NOMO-1 treated with dmso at 0.1 percent for 144 hours (cell line): Measurements from ENCODE around the gene KCND2.
"Not testable (repeated sequence)": the region's sequence is repeated elsewhere in the genome, so short reads cannot be mapped to it uniquely, and the experiment has no call there.

ENCODE experiments used
- DNase-seq: peaks from one replicate; lab custom pipeline; 2025; ENCODE audit not compliant: unreplicated experiment; lab: John Stamatoyannopoulos, UW

KCND2 gene

DNA sequence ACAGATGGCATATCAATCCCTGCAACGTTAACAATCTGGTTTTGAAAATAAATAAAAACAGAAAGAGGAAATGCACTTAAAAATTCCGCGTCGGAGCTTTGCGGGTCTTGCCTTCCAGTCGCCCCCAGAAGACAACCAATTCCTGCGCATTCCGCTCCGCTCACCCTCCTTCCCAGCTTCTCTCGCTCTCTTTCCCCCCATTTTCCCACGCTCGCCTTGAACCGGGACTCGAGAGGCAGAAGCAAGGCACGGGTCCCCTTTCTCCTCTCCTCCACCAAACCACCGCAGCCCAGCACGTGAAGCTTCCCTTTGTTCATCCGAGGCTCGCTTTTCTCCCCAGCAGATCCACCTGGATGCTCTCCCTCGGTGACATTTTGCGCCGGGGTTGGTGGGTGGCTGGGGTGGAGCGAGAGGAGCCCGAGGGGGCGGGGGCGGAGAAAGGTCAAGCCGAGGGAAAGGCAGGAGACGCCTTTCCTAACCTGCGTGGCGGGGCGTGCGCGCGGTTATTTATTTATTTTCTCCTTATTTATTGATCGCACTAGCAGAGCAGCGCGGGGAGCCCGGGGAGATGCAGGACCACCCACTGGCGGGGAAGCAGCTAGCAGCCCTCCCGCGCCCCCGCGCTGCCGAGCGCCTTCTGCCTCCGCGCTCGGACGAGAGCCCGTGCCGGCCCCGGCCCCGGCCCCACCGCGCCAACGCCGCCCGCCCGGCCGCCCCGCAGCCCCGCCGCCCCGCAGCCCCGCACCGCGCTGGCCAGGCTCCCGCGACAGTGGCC is at the start of gene KCND2:
Gene KCND2 (plus strand): TSS at position 475 of the 775 bp plus-strand sequence.
- no peak for DNase-seq

GRCh38 chr7:120226188-120226587 is 46.8 kb upstream of the KCND2 start:
- DNase-seq, result no peak

DNA sequence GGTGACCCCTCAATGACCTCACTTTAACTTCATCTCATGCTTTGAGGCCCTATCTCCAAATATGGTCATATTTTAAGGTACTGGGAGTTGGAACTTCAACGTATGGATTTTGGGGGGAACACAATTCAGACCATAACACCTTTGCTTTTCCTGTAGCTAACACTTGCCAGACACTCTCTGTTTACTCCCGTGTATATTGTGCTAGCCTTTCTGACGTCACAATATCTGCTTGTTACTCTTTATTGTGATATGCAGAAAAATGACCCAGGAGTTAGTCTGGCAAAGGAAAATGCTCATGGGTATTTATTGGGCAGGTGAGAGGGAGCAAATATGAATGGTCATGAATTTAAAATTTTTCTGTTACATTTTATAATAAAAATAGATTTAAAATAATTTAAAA is 45.7 kb upstream of the KCND2 start:
- DNase-seq, result no peak

DNA sequence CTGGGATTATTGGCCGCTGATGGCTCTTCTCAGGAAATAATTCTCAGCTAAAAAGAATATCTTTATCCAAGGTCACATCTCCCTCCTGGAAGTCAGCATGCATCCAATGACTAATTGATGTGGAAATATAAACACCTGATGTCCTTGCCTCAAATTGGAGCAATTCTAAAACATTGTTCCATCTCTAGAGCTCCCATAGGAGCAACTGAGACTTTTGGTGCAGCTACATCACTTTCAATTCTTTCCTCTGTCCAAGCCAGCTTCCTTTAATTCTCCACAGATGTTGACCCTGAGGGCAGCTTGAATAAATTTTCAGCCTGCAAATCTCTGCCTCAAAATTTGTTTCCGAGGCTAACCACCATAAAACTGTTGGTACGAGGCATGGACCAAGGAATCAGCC is 43.9 kb upstream of the KCND2 start:
- DNase-seq, result no peak

DNA sequence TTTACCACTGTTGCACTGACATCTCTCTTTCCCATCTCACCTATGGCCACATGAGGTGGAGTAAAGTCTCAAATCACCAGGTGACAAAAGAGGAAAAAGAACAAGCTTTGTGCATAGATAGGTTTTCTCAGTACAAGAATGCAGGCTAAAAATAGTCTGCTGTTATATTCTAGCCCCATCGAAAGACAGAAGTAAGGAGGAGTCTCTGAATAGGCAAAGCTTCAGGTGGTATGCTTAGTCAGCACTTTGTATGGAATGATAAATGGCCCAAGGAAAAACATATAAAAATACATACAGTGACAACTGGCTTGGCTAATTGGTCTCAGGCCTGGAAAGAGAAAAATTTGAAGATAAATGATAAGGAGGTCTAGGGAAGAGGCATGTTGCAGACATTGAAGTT is 39.6 kb upstream of the KCND2 start:
- DNase-seq, result no peak

- DNase-seq, result not testable (repeated sequence)
Observed at GRCh38 chr7:120240350-120240749, 32.6 kb upstream of the KCND2 start.

DNA sequence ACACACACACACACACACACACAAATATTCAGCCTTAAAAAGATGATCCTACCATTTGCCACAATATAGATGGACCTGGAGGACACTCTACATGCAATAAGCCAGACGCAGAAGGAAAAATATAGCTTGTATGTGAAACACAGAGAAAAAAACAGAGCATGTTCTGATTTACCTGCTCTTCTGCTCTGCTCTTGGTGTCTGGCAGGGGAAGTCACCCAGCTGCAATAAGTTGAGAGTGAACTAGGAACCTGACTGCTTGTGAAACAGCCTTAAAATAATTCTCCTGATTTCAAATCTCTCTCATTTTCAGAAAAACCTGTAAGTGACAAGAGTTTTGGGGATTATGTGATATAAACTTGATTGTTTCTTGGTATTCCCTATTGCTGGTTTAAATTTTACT is 31.0 kb upstream of the KCND2 start:
- DNase-seq, result no peak

- no peak for DNase-seq
Observed at GRCh38 chr7:120254845-120255244, 18.1 kb upstream of the KCND2 start.

DNA sequence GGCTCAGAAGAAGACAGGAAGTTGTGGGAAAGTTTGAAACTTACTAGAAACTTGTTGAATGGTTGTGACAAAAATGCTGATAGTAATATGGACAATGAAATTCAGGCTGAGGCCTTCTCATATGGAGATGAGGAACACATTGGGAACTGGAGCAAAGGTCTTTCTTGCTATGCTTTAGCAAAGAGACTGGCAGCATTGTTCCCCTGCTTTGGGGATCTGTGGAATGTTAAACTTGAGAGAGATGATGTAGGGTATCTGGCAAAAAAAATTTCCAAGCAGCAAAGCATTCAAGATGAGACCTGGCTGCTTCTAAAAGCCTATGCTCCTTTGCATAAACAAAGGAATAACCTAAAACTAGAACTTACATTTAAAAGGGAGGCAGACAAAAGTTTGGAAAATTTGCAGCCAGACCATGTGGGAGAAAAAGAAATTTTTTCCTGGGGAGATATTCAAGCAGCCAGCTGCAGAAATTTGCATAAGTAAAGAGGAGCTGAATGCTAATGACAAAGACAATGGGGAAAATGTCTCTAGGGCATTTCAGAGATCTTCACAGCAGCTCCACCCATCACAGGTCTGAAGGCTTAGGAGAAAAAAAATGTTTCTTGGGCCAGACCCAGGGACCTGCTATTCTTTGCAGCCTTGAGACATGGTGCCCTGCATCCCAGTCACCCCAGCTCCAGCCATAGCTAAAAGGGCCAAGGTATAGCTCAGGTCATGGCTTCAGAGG is 16.5 kb upstream of the KCND2 start:
- no peak for DNase-seq

DNA sequence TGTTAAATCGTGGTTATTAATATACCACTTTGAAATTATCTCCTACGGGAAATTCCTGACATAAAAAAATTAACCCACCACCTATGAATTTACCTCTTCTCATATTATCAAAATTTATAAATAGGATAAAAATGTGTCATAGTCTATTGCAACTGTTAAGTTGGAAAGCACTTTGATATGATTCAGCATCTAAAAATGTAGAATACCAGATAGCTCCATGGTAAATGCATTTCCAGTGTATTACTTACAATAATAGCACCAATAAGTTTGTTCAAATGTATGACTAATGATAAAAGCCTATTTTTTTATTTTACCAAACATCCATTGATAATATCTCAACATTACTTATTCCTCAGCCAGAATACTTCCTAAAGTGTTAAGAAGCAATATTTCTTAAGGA is 13.6 kb upstream of the KCND2 start:
- DNase-seq, result no peak

GRCh38 chr7:120260111-120260510 is 12.9 kb upstream of the KCND2 start:
- no peak for DNase-seq

- DNase-seq, result peak; percentile 5
Observed at GRCh38 chr7:120272261-120272660, 714 bp upstream of the KCND2 start.

- no peak for DNase-seq
Observed at GRCh38 chr7:120273476-120273975, 551 bp downstream of the KCND2 start.

- DNase-seq, result no peak
Observed at GRCh38 chr7:120274482-120274881, 1.5 kb downstream of the KCND2 start.

DNA sequence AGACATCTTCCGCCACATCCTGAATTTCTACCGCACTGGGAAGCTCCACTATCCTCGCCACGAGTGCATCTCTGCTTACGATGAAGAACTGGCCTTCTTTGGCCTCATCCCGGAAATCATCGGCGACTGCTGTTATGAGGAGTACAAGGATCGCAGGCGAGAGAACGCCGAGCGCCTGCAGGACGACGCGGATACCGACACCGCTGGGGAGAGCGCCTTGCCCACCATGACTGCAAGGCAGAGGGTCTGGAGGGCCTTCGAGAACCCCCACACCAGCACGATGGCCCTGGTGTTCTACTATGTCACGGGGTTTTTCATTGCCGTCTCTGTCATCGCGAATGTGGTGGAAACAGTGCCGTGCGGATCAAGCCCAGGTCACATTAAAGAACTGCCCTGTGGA is 1.9 kb downstream of the KCND2 start:
- DNase-seq, result no peak

- no peak for DNase-seq
Observed at GRCh38 chr7:120276720-120277119, 3.7 kb downstream of the KCND2 start.

DNA sequence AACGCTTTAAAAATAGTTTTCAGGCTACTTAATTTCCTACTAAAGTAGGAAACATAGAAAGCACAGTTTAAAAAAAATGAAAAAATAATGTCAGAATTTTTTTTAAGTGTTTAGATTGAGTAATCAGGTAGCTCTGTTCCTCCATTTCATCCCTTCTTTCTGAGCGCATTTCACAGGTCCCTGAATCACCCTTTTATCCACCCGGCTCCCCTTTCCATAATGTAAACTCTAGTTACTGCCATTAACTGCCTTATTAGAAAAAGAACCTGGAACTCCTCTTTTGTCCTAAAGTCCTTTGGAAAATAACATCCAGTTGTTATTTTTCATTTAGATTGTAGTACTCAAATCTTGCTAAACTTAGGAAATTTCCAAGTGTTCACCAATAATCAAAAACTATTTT is 5.8 kb downstream of the KCND2 start:
- DNase-seq, result no peak

DNA sequence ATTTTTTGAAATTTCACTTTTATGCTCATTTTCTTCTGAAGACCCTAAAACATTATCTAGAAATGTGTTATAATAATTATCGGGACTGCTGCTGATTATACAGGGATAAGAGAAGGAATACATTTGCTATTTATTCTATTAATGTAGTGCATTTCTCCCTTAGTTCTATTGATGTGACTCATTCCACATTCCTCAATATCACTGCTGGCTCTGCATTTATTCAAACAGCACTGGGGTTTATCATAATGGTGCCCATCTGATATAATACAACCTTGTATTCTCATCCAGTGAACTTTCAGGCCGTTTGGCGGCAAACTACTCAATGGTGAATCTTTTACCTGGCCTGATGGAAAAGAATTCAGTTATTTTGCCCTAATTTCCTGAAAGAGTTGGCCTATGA is 7.8 kb downstream of the KCND2 start:
- no peak for DNase-seq

- DNase-seq, result no peak
Observed at GRCh38 chr7:120293027-120293426, 20.1 kb downstream of the KCND2 start.

- DNase-seq, result no peak
Observed at GRCh38 chr7:120302190-120302589, 29.2 kb downstream of the KCND2 start.

- DNase-seq, result no peak
Observed at GRCh38 chr7:120303105-120303504, 30.1 kb downstream of the KCND2 start.

GRCh38 chr7:120304674-120305073 is 31.7 kb downstream of the KCND2 start:
- no peak for DNase-seq
